SK-N-DZ (cell line): ENCODE results near the gene HOOK2.
"Not testable (repeated sequence)": the region's sequence is repeated elsewhere in the genome, so short reads cannot be mapped to it uniquely, and the experiment has no call there.

Source experiments
- DNase-seq: peaks from one replicate; pipeline ENCODE4 v3.0.0-alpha.2; 2015; ENCODE audit warnings: low spot score

Gene HOOK2

DNA sequence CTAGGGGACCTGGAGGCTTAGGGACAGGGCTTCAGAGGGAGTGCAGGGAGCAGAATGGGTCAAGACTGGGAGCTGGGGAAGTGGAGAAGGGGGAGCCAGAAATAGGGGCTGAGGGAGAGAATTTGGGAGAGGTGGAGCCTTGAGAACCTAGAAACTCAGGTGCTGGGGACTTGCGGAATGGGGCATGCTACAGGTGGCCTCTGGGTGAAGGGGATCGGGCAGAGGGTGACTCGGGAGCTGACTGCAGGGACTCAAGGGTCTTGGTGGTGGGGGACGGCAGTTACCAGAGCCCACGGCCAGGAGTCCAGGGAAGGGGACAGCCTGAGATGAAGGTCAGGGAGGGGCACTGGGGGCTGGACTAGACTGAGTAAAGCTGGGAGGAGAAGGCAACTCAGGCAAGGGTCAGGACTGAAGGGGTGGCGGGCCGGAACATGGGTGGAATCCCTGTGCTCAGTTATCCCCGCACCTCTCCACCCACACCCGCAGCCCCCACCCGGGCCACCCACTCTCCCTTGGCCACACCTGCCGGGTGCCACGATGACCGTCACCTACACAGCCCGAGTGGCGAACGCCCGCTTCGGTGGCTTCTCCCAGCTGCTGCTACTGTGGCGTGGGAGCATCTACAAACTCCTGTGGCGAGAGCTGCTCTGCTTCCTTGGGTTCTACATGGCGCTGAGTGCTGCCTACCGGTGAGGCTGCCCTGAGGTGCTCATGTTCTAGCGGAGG is 23.1 kb downstream of the HOOK2 start:
- DNase-seq, result no peak

DNA sequence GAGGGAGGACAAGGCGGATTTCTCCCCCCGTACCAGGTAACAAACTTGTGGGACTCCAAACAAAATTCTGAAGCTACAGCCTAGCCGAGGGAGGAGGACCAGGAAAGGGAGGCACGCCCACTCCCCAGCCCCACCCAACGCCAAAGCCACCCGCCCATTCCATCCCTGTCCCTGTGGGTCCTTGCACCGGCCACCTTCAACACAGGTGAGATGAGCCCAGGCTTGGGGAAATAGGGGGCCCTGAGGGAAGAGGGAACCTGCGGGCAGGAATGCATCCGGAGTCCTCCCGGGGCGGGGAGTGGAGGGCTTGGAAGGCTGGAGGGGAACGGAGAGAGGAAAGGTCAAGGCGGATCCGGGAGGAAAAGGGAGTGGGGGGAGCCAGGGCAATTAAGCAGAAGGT is 23.7 kb downstream of the HOOK2 start, which contains the start of gene BEST2:
BEST2 (plus strand) TSS at position 157 of the 400 bp plus-strand sequence. CDS start 802 bp downstream, outside the sequence.
- DNase-seq, result no peak

DNA sequence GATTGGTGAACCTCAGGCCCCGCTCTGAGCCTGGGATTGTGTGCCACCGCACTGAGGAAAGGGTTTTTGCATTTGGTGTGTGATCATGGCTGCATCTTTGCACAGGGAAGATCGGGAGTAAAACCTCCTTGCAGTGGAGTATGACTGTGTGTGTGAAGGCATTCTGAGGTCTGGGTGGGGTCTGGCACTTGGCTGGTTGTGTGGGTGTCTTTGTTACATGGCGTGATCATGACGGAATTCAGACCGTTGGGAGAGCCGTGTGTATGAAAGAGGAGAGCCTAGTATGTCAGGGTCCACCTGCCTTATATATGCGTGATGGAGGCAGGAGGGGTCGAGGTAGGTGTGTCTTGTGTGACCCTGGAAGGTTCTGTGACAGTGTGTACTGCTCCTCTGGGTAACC is 24.5 kb downstream of the HOOK2 start:
- no peak for DNase-seq

DNA sequence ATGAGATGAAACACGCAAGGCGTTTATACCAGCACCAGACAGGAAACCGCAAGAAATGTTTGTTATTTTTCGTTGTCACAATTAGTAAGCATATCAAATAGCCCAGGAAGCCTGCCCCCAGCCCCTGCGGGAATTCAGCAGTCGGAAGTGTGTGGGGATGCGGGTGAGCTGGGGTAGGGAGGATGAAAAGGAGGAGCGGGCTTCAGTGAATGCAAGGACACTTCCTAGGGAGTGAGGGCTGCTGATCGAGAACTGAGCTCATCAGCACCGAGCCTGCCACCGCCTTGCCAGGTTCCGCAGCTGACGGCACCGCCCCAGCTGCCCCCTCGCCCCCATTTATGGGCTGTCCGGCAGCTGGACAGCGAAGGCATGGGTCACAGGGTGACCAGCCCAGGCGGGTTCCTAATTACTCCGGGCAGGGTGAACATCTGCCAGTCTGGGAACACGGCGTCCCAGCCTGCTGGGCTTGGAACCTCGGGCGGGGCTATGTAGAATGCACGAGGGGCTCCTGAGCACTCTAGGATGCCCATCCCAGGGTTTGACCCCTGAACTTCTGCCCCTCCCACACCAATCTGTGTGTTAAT is 25.3 kb downstream of the HOOK2 start:
- DNase-seq, result no peak

- DNase-seq, result no peak
These were observed 26.9 kb downstream of the HOOK2 start for GRCh38 chr19:12748489-12748888.

GRCh38 chr19:12745166-12745897 is 30.0 kb downstream of the HOOK2 start:
- DNase-seq, result no peak

GRCh38 chr19:12737835-12738351 is 37.5 kb downstream of the HOOK2 start:
- DNase-seq, result no peak

DNA sequence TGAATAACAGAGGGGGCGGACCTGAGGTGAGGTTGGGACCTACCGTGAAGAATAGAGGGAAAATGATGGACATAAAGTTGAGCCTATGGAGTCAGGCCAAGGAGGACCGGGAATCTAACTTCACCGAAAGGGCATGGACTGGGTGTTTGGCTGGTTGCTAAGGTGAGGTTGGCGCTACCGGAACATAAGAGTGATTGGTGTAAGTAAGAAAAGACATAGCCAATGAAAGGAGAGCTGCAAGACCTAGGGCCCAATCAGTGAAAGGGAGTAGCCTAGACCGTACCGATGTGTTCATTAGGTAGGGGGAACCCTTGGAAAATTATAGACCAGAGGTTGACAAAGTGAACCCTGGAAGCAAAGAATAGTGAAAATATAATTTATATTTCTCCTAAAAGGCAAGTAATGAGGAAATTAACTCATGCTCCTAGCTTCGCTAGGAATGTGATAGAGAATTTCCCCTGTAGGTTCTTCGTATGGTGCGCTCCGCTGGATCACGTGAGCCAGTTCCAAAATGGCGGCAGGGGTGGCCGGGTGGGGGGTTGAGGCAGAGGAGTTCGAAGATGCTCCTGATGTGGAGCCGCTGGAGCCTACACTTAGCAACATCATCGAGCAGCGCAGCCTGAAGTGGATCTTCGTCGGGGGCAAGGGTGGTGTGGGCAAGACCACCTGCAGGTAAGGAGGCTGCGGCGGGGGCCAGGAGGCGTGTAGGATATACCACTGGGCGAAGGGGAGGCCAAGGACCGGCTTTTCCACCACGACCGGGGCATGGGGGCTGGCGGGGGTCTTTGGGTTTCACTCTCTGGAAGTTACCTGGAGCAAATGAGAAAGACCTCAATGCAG is 38.1 kb downstream of the HOOK2 start, which contains the start of gene GET3:
GET3 (plus strand) TSS at position 503 of the 840 bp plus-strand sequence; CDS start at position 512, 9 bp downstream.
- peak; percentile 100 for DNase-seq

- no peak for DNase-seq
These were observed 41.8 kb downstream of the HOOK2 start for GRCh38 chr19:12733369-12734214.

DNA sequence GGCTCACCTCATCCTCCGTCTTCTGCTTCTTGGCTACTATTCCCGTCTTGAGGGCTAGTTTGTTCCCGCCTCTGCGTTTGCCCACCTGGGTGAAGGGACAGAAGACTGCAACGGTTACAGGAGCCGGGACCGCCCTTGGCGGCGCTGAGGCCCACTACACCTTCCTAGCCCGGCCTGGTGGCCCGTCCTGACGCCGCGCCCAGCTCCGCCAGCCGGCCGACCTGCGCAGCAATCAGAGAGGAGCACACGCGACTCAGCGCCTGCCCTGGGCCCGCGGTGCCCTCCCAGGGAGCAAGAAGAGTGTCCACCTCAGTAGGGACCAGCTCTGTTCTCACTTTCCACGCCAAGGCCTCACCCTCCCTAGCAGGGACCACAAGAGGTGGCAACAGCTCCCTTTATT is 44.0 kb downstream of the HOOK2 start:
- DNase-seq, result no peak

DNA sequence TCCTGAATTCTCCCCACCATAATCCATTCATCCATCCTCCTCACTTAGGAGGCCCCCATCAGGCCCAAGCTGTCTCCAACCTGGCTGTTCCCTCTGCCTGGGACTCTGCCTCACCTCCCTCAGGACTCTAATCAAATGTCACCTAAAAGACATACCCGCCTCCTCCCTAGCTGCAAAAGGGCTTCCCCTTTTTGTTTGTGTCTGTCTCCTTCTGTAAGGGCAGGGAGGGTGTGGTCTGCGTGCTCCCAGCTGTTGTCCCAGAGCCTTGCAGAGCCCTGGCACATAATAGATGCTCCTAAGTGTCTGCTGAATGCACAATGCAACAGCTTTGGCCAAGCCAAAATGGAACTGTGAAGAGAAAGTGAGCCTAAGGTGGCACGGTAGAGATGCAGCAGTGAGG is 45.3 kb downstream of the HOOK2 start:
- DNase-seq, result no peak

DNA sequence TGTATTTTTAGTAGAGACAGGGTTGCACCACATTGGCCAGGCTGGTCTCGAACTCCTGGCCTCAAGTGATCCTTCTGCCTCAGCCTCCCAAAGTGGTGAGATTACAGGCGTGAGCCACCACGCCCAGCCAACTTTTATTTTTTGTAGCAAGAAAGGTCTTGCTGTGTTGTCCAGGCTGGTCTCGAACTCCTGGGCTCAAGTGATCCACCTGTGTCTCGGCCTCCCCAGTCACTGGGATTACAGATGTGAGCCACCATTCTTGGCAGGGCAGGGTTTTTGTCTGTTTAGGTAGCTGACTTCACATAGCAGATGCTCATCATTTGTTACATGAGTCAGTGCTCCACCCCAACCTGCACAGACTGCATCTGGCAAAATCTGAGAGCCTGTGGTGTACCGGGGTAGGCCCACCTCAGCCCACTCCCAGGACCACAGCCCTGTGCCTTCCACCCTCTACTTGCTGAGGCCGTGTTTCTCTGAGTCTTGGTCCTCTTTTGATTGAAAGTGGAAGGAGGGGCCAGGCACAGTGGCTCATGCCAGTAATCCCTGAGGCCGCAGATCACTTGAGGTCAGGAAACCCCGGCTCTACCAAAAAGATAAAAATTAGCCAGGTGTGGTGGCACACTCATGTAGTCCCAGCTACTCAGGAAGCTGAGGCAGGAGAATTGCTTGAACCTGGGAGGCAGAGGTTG is 47.5 kb downstream of the HOOK2 start:
- no peak for DNase-seq

DNA sequence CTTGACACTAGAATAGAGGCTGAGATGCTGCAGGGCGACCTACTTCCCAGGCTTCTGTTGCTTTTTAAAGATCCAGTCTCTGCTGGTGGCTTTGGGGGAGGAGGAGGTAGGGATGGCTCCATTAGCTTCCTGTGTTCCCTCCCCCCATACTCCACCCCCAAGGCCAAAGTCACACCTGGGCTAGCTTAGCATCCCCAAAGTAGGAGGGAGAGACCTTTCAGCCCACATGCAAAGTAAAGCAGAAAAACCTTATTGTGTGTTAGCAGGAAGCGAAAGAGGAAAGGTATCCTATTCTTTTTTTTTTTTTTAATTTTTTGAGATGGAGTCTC is 48.4 kb downstream of the HOOK2 start:
- no peak for DNase-seq

DNA sequence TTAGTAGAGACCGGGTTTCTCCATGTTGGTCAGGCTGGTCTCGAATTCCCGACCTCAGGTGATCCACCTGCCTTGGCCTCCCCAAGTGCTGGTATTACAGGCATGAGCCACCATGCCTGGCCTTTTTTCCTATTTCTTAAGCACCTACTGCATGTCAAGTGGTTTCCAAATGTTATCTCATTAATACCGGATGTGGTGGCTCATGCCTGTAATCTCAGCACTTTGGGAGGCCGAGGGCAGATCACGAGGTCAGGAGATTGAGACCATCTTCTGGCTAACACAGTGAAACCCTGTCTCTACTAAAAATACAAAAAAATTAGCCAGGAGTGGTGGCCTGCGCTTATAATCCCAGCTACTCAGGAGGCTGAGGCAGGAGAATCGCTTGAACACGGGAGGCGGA is 49.7 kb downstream of the HOOK2 start:
- DNase-seq, result not testable (repeated sequence)

DNA sequence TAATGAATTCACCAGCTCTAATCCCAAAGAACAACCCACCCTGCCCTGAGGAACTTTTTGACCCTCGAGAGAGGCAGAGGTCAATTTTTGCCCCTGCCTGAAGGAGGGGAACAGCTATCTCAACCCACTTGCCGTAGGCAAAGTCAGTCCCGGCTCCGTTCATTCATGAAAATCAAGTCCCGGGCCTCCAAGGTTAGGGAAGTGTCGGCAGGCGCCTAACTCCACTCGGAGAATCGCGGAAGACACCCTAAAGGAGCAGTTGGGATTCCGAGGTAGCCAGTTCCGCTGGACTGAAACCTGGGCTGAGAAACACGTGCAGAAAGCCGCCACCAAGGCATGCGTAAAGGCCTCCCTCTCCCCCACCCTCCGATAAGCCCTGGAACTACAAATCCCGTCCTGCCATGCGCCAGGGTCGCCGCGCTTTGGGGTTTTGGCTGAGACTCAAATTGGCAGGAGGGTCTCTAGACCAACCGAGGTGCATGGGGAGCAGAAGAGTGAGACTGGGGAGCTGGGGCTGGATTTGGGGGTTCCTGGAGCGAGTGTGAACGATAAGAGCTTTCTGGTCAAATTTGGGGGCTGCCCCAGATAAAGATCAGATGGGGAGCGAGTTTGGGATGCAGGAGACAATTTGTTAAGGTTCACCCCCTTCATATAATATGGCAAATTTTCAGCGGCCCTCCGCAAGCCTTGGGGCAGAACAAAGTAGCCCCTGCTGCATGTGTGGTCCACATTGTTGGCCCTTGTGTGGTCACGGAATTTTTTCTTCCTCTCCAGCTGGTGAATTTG is 51.5 kb downstream of the HOOK2 start, which contains the start of gene TNPO2:
TNPO2 (minus strand) TSS at position 292 of the 786 bp plus-strand sequence. CDS start 2,955 bp downstream, outside the sequence.
- DNase-seq, result peak; percentile 77

GRCh38 chr19:12723381-12723640 is 52.0 kb downstream of the HOOK2 start:
- DNase-seq, result no peak

- DNase-seq, result peak; percentile 99
These were observed 52.6 kb downstream of the HOOK2 start for GRCh38 chr19:12722566-12723380.
